CD4-positive, alpha-beta memory T cell (primary cell): ENCODE data around the gene BICC1. TPM values are rescaled to one million over a fixed set of nuclear protein-coding genes. Genes with fewer than 3 reads are reported as not detected.
A peak's percentile ranks its signal among the peaks of the same experiment; 100 is the strongest.

Experiments
- CTCF ChIA-PET: fragments of 350-600 bp; sonication (Branson Sonifier 250); formaldehyde crosslinking; loops from one replicate; lab custom pipeline; 2021; ENCODE audit warnings: inconsistent platforms; ENCODE audit not compliant: partially characterized antibody; lab: Charles Lee
- POLR2A ChIA-PET: fragments of 350-600 bp; sonication (Branson Sonifier 250); formaldehyde crosslinking; loops from one replicate; lab custom pipeline; 2021; ENCODE audit not compliant: partially characterized antibody; lab: Charles Lee
- DNase-seq, 5 donors: peaks; one replicate each; pipeline versions ENCODE4 v3.0.0 to v3.0.0-alpha.2; 2020 to 2022; ENCODE audit warnings: mixed read lengths in 1 of 5
- H3K27ac ChIP-seq: one replicate; pipeline ENCODE4 v1.7.0; 2013; ENCODE audit warnings: low read depth, low read length
- H3K27me3 ChIP-seq: 2 replicates; pipeline ENCODE4 v1.7.0; 2013; ENCODE audit warnings: mild to moderate bottlenecking, low read length, moderate library complexity; ENCODE audit not compliant: insufficient read depth
- H3K36me3 ChIP-seq: 2 replicates; pipeline ENCODE4 v1.7.0; 2013; ENCODE audit warnings: mild to moderate bottlenecking, low read length, moderate library complexity; ENCODE audit not compliant: insufficient read depth
- H3K4me1 ChIP-seq: 2 replicates; pipeline ENCODE4 v1.7.0; 2013; ENCODE audit warnings: mild to moderate bottlenecking, low read length, moderate library complexity; ENCODE audit not compliant: insufficient read depth
- H3K4me3 ChIP-seq, 2 donors: one replicate each; pipeline ENCODE4 v1.7.0; 2013; ENCODE audit warnings: low read length in 2 of 2, mild to moderate bottlenecking in 1 of 2
- H3K9me3 ChIP-seq, 2 donors: one replicate each; pipeline ENCODE4 v1.7.0; 2013; ENCODE audit warnings: low read length in 2 of 2, control low read depth in 1 of 2; ENCODE audit not compliant: control insufficient read depth in 1 of 2
- H3K27ac Mint-ChIP-seq, 7 donors: one replicate each; pipeline ENCODE4 v1.8.0; 2020 to 2021; ENCODE audit warnings: mixed read lengths in 7 of 7, mild to moderate bottlenecking in 6 of 7, inconsistent platforms in 3 of 7, moderate library complexity in 3 of 7
- H3K27me3 Mint-ChIP-seq, 2 donors: one replicate each; pipeline ENCODE4 v1.8.0; 2020 to 2021; ENCODE audit warnings: mixed read lengths in 2 of 2
- H3K36me3 Mint-ChIP-seq, 2 donors: one replicate each; pipeline ENCODE4 v1.8.0; 2020 to 2021; ENCODE audit warnings: mixed read lengths in 2 of 2, inconsistent platforms in 1 of 2, mild to moderate bottlenecking in 1 of 2
- H3K4me1 Mint-ChIP-seq, 4 donors: one replicate each; pipeline ENCODE4 v1.8.0; 2020 to 2021; ENCODE audit warnings: mixed read lengths in 4 of 4, mild to moderate bottlenecking in 1 of 4
- H3K4me3 Mint-ChIP-seq, 8 donors: one replicate each; pipeline ENCODE4 v1.8.0; 2020 to 2021; ENCODE audit warnings: mixed read lengths in 8 of 8, mild to moderate bottlenecking in 7 of 8, moderate library complexity in 6 of 8, inconsistent platforms in 3 of 8
- H3K9me3 Mint-ChIP-seq, 8 donors: one replicate each; pipeline ENCODE4 v1.8.0; 2020 to 2021; ENCODE audit warnings: mixed read lengths in 8 of 8, mild to moderate bottlenecking in 5 of 8, inconsistent platforms in 3 of 8, moderate library complexity in 1 of 8
- intact Hi-C: fragments of 100-400 bp; cut with micrococcal nuclease; formaldehyde crosslinking; loops from one replicate; pipeline ENCODE4 v1.15.1; 2023
- polyA plus RNA-seq, 2 donors: library from polyadenylated mRNA; unstranded; fragments of 300-500 nt; fragmentation: Illumina TruSeq; gene quantifications; one replicate each; pipeline ENCODE4 v1.2.3, GENCODE V29; 2021
- total RNA-seq, 2 experiments: library from RNA; stranded (reverse); gene quantifications; one replicate each; pipeline ENCODE4 v1.2.3, GENCODE V29; 2021

Gene BICC1
- total and polyA plus RNA-seq, 4 experiments from 2014 or later = not detected

GRCh38 chr10:58651742-58652141 lies 139.1 kb downstream of the BICC1 start:
- Histone ChIP-seq H3K4me1 (no peaks in the 10 kb centered on the region), H3K4me3 (no peak overlapping the region), H3K27ac (no peak overlapping the region), H3K9me3 (no peaks in the 10 kb centered on the region), H3K36me3 (no peaks in the 10 kb centered on the region), H3K27me3 (no peaks in the 10 kb centered on the region)
- no peak for DNase-seq
- Mint-ChIP-seq H3K4me1 (no peaks in the 10 kb centered on the region), H3K36me3 (no peaks in the 10 kb centered on the region), H3K9me3 (peaks cover 0 to 3% (median 0%) of the 10 kb centered on the region in 8 donors), H3K4me3 (no peak overlapping the region), H3K27ac (no peak overlapping the region), H3K27me3 (peaks cover 0 to 1% of the 10 kb centered on the region in 2 donors)
- CTCF ChIA-PET = interaction anchor here (1.6 kb wide), 1 partner anchor 8 kb away, joined by 3 read pairs; no protein-coding TSS in a partner anchor
- POLR2A ChIA-PET = no interaction called here
- intact Hi-C loops = no loop called here

DNA sequence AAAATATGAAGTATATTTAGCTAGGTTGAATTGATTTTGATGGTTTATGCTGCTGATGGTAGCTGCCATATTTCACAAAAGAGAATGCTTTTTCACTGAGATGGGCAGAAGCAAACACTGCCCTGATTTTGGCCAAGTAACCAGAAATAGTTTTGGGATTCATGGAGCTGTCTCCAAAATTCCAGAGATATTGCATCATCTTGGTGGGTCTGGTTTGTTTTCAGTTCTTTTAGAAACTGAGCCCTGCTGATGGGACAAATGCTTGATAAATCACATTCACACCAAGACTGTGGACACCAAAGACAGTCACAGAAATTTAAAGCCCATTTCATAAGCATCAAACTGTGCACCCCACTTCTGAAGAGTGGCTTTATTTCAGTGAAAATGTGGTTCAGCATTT lies 140.5 kb downstream of the BICC1 start:
- H3K27me3 Mint-ChIP-seq = peaks cover 0 to 2% of the 10 kb centered on the region in 2 donors
- Histone ChIP-seq H3K27ac (no peak overlapping the region), H3K4me1 (no peaks in the 10 kb centered on the region), H3K9me3 (no peaks in the 10 kb centered on the region), H3K4me3 (no peak overlapping the region), H3K36me3 (no peaks in the 10 kb centered on the region), H3K27me3 (no peaks in the 10 kb centered on the region)
- no peaks in the 10 kb centered on the region for H3K36me3 Mint-ChIP-seq
- no peaks in the 10 kb centered on the region for H3K4me1 Mint-ChIP-seq
- no peak for DNase-seq
- intact Hi-C loops = no loop called here
- POLR2A ChIA-PET = no interaction called here
- CTCF ChIA-PET = no interaction called here
- peaks cover 0 to 3% (median 0%) of the 10 kb centered on the region in 8 donors for H3K9me3 Mint-ChIP-seq
- no peak overlapping the region for H3K4me3 Mint-ChIP-seq
- H3K27ac Mint-ChIP-seq = no peak overlapping the region

DNA sequence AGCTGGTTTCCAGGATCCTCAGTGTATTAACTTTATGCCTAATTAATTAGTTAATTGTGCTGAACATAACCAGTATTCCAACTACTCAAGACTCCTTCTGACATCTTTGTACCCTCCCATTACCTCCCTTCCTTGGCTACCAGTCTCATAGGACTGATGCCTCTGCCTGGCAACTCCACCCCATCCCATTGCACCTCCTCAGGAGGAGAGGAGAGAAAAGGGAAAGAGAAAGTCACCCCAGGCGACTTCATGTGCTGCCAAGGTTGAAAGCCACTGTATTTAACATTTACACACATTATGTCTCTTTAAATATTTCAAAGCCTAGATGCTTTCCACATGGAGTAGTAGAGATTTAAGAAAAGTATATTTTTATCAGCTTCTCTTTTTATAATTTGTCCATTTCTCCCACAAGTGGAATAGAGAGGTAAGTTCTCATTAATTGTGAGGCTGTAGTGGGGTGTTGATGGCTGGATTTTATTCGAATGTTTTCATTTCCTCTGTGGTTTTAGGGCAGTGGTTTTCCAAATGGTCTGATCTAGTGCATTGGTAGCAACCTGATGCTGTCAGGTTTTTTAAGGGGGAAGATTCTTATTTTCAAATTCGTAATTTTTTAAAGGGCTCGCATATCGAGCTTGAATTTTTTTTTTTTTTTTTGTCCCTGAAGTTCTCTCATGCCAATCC lies 148.0 kb downstream of the BICC1 start:
- intact Hi-C loops = no loop called here

GRCh38 chr10:58661336-58661735 lies 148.7 kb downstream of the BICC1 start:
- Histone ChIP-seq H3K4me1 (peaks cover 12% of the 10 kb centered on the region), H3K4me3 (no peak overlapping the region), H3K27me3 (no peaks in the 10 kb centered on the region), H3K27ac (no peak overlapping the region), H3K9me3 (no peaks in the 10 kb centered on the region), H3K36me3 (no peaks in the 10 kb centered on the region)
- Mint-ChIP-seq H3K36me3 (peaks cover 2 to 4% of the 10 kb centered on the region in 2 donors), H3K27ac (no peak overlapping the region), H3K4me3 (no peak overlapping the region), H3K4me1 (peaks cover 6 to 13% (median 8%) of the 10 kb centered on the region in 4 donors), H3K27me3 (peaks cover 0 to 2% of the 10 kb centered on the region in 2 donors), H3K9me3 (peaks cover 0 to 24% (median 18%) of the 10 kb centered on the region in 8 donors)
- intact Hi-C loops = no loop called here
- CTCF ChIA-PET = no interaction called here
- no peak for DNase-seq
- POLR2A ChIA-PET = no interaction called here

More for the DNA sequence above, 148.0 kb downstream of the BICC1 start:
- no peak for DNase-seq
- Histone ChIP-seq H3K27ac (no peak overlapping the region), H3K27me3 (no peaks in the 10 kb centered on the region), H3K4me1 (peaks cover 8% of the 10 kb centered on the region), H3K9me3 (no peaks in the 10 kb centered on the region), H3K36me3 (no peaks in the 10 kb centered on the region), H3K4me3 (no peak overlapping the region)
- ChIA-PET CTCF (no interaction called here), POLR2A (no interaction called here)
- Mint-ChIP-seq H3K27ac (no peak overlapping the region), H3K4me1 (peaks cover 0 to 9% (median 3%) of the 10 kb centered on the region in 4 donors), H3K9me3 (peaks cover 0 to 24% (median 18%) of the 10 kb centered on the region in 8 donors), H3K36me3 (peaks cover 2 to 4% of the 10 kb centered on the region in 2 donors), H3K4me3 (peak overlapping the region in 3 of 8 donors; percentile 0 to 8 (median 7)), H3K27me3 (peaks cover 0 to 2% of the 10 kb centered on the region in 2 donors)

GRCh38 chr10:58661902-58662301 lies 149.2 kb downstream of the BICC1 start:
- peaks cover 18% of the 10 kb centered on the region for H3K4me1 ChIP-seq
- H3K9me3 ChIP-seq = no peaks in the 10 kb centered on the region
- ChIA-PET CTCF (no interaction called here), POLR2A (no interaction called here)
- peaks cover 10 to 18% (median 12%) of the 10 kb centered on the region in 4 donors for H3K4me1 Mint-ChIP-seq
- H3K27me3 Mint-ChIP-seq = no peaks in the 10 kb centered on the region
- no peaks in the 10 kb centered on the region for H3K27me3 ChIP-seq
- no peak overlapping the region for H3K4me3 Mint-ChIP-seq
- intact Hi-C loops = no loop called here
- H3K27ac ChIP-seq = no peak overlapping the region
- H3K36me3 Mint-ChIP-seq = peaks cover 2 to 4% of the 10 kb centered on the region in 2 donors
- H3K27ac Mint-ChIP-seq = no peak overlapping the region
- no peak overlapping the region for H3K4me3 ChIP-seq
- no peaks in the 10 kb centered on the region for H3K36me3 ChIP-seq
- DNase-seq = no peak
- peaks cover 0 to 24% (median 18%) of the 10 kb centered on the region in 8 donors for H3K9me3 Mint-ChIP-seq

DNA sequence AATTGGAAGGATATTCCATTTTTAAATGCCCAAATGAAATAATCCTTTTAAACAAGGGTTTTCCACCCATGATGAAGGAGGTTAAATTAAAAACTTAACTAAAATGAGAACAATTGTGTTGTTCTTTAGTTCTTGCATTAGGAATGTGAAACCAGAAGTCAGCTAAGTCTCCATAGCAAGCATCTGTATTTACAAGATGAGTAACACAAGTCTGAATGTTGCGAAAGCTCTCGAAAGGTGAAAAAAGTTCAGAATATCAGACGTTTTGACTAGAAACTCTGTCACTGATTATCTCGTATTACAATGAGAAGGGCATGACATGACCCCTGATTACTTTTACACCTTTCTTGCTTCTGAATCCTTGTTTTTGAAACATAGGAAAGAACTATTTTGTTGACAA lies 149.6 kb downstream of the BICC1 start:
- no peaks in the 10 kb centered on the region for H3K9me3 ChIP-seq
- H3K4me3 ChIP-seq = no peak overlapping the region
- no peak for DNase-seq
- peaks cover 0 to 24% (median 18%) of the 10 kb centered on the region in 8 donors for H3K9me3 Mint-ChIP-seq
- intact Hi-C loops = no loop called here
- H3K4me3 Mint-ChIP-seq = no peak overlapping the region
- no peaks in the 10 kb centered on the region for H3K27me3 Mint-ChIP-seq
- peaks cover 2 to 4% of the 10 kb centered on the region in 2 donors for H3K36me3 Mint-ChIP-seq
- peaks cover 10 to 18% (median 12%) of the 10 kb centered on the region in 4 donors for H3K4me1 Mint-ChIP-seq
- CTCF ChIA-PET = no interaction called here
- H3K27me3 ChIP-seq = no peaks in the 10 kb centered on the region
- no peaks in the 10 kb centered on the region for H3K36me3 ChIP-seq
- POLR2A ChIA-PET = no interaction called here
- H3K27ac ChIP-seq = no peak overlapping the region
- peaks cover 20% of the 10 kb centered on the region for H3K4me1 ChIP-seq
- no peak overlapping the region for H3K27ac Mint-ChIP-seq

GRCh38 chr10:58665361-58665760 lies 152.7 kb downstream of the BICC1 start:
- peak overlapping the region in 2 of 8 donors; percentile 19 to 76 for H3K4me3 Mint-ChIP-seq
- POLR2A ChIA-PET = no interaction called here
- H3K27ac Mint-ChIP-seq = no peak overlapping the region

More at GRCh38 chr10:58665361-58665760, 152.7 kb downstream of the BICC1 start:
- CTCF ChIA-PET = no interaction called here
- no peak for DNase-seq
- no peaks in the 10 kb centered on the region for H3K9me3 ChIP-seq
- H3K4me3 ChIP-seq = no peak overlapping the region
- Mint-ChIP-seq H3K9me3 (peaks cover 0 to 24% (median 16%) of the 10 kb centered on the region in 8 donors), H3K4me1 (peaks cover 10 to 18% (median 13%) of the 10 kb centered on the region in 4 donors), H3K36me3 (peaks cover 2 to 4% of the 10 kb centered on the region in 2 donors), H3K27me3 (no peaks in the 10 kb centered on the region)
- no peaks in the 10 kb centered on the region for H3K36me3 ChIP-seq
- H3K27ac ChIP-seq = no peak overlapping the region
- H3K27me3 ChIP-seq = no peaks in the 10 kb centered on the region
- intact Hi-C loops = no loop called here
- peaks cover 20% of the 10 kb centered on the region for H3K4me1 ChIP-seq
